K562 (cell line): ENCODE results near the gene TPCN1. TPM values are rescaled to one million over a fixed set of nuclear protein-coding genes. Genes with fewer than 3 reads are reported as not detected.
A peak's percentile ranks its signal among the peaks of the same experiment; 100 is the strongest.

Experiments used
- BHLHE40 ChIP-seq: IDR thresholded peaks from 2 replicates; pipeline ENCODE4 v1.6.1; 2011; ENCODE audit warnings: low read length, improper control_type of control experiment
- FOS ChIP-seq: IDR thresholded peaks from 3 replicates; pipeline ENCODE4 v1.6.1; 2011; ENCODE audit not compliant: insufficient read length; ENCODE audit errors: extremely low read depth
- FUS ChIP-seq: fragments of 200-400 bp; formaldehyde crosslinking; optimal IDR thresholded peaks from 2 replicates; pipeline ENCODE3; 2017; ENCODE audit warnings: low read depth, low read length
- HDAC1 ChIP-seq, 2 experiments: fragments of 450-650 bp; IDR thresholded peaks; 2 replicates each; pipeline ENCODE4 v1.6.1; 2016 to 2017; ENCODE audit warnings: inconsistent platforms in 1 of 2, mild to moderate bottlenecking in 1 of 2, moderate library complexity in 1 of 2
- JUND ChIP-seq, 2 experiments: IDR thresholded peaks; 2 replicates in 1 of 2; 3 replicates in 1 of 2; pipeline ENCODE4 v1.6.1; 2011; ENCODE audit warnings: borderline replicate concordance in 2 of 2, low read depth in 2 of 2, low read length in 2 of 2, improper control_type of control experiment in 1 of 2, missing biosample characterization in 1 of 2, missing genetic modification characterization in 1 of 2, missing genetic modification reagents in 1 of 2
- MTA3 ChIP-seq: fragments of 450-650 bp; formaldehyde crosslinking; IDR thresholded peaks from 2 replicates; pipeline ENCODE4 v1.6.1; 2017; ENCODE audit warnings: mild to moderate bottlenecking, borderline replicate concordance
- RAD21 ChIP-seq, 2 experiments: fragments of 250-450 bp in 1 of 2; fragments of 450-650 bp in 1 of 2; sonication (Bioruptor Pico) in 1 of 2; formaldehyde crosslinking in 1 of 2; IDR thresholded peaks in 1 of 2; conservative IDR thresholded peaks in 1 of 2; 2 replicates each; pipeline versions ENCODE4 v1.4.0 to v1.8.0; 2020 to 2022; ENCODE audit warnings: mild to moderate bottlenecking in 2 of 2, moderate library complexity in 1 of 2
- RB1 ChIP-seq: fragments of 450-650 bp; IDR thresholded peaks from 2 replicates; pipeline ENCODE4 v1.6.1; 2017; ENCODE audit warnings: low read depth, mild to moderate bottlenecking
- RCOR1 ChIP-seq, 2 experiments: IDR thresholded peaks; 2 replicates each; pipeline ENCODE4 v1.6.1; 2012; ENCODE audit warnings: low read depth in 2 of 2, low read length in 2 of 2, borderline replicate concordance in 1 of 2, improper control_type of control experiment in 1 of 2
- RFX7 ChIP-seq: fragments of 250-450 bp; sonication (Bioruptor Pico); IDR thresholded peaks from 2 replicates; pipeline ENCODE4 v1.5.1; 2021; ENCODE audit warnings: mild to moderate bottlenecking
- TAF1 ChIP-seq: IDR thresholded peaks from 2 replicates; pipeline ENCODE4 v1.6.1; 2011; ENCODE audit warnings: mild to moderate bottlenecking, low read length, moderate library complexity; ENCODE audit not compliant: insufficient read depth, control insufficient read depth, severe bottlenecking; ENCODE audit errors: extremely low read depth
- TOE1 ChIP-seq, 2 experiments: fragments of 450-650 bp in 1 of 2; sonication (generic) in 1 of 2; formaldehyde crosslinking in 1 of 2; IDR thresholded peaks; 2 replicates each; pipeline versions ENCODE4 v1.7.1 to v1.8.0; 2016 to 2022; ENCODE audit warnings: borderline replicate concordance in 2 of 2, mild to moderate bottlenecking in 2 of 2, antibody characterized with exemption in 1 of 2, inconsistent platforms in 1 of 2, low read depth in 1 of 2, missing genetic modification reagents in 1 of 2, moderate library complexity in 1 of 2
- ZBTB7A ChIP-seq: IDR thresholded peaks from 2 replicates; pipeline ENCODE4 v1.6.1; 2011; ENCODE audit warnings: low read depth, mild to moderate bottlenecking, low read length, moderate library complexity, borderline replicate concordance; ENCODE audit not compliant: control insufficient read depth
- ZNF263 ChIP-seq: sonication (generic); formaldehyde crosslinking; IDR thresholded peaks from 2 replicates; pipeline ENCODE4 v1.8.0; 2022; ENCODE audit warnings: mild to moderate bottlenecking, missing genetic modification reagents, borderline replicate concordance
- polyA plus RNA-seq, 8 experiments: library from polyadenylated mRNA; depleted of rRNA in 4 of 8; stranded (reverse) in 5 of 8; unstranded in 3 of 8; fragments of >200 nt; fragmentation: Nextera tagmentation in 2 of 8; fragmentation: Illumina TruSeq in 1 of 8; extraction: Ambion mirVana in 2 of 8; extraction: Trizol in 1 of 8; gene quantifications; 2 replicates each; pipeline versions ENCODE4 v1.2.1 to v1.2.3, GENCODE V29; 2011 to 2014; ENCODE audit warnings: inconsistent platforms in 1 of 8, missing spikeins in 1 of 8
- total RNA-seq, 7 experiments: library from RNA; depleted of rRNA in 6 of 7; stranded (reverse); fragments of >200 nt in 6 of 7; fragmentation: Illumina TruSeq in 2 of 7; extraction: Trizol in 2 of 7; gene quantifications; 2 replicates each; pipeline versions ENCODE4 v1.2.1 to v1.2.3, GENCODE V29; 2011 to 2021; ENCODE audit warnings: low replicate concordance in 1 of 7
- TF ChIP-seq, protein P1 (sequence below): sonication (generic); formaldehyde crosslinking; IDR thresholded peaks from 2 replicates; pipeline ENCODE4 v1.8.0; 2022; ENCODE audit warnings: missing genetic modification reagents, mild to moderate bottlenecking, moderate library complexity, borderline replicate concordance
- TF ChIP-seq, protein P2 (sequence below): sonication (generic); formaldehyde crosslinking; IDR thresholded peaks from 2 replicates; pipeline ENCODE4 v1.8.1; 2023; ENCODE audit warnings: mild to moderate bottlenecking, missing genetic modification reagents
- TF ChIP-seq, protein P3 (sequence below): sonication (generic); formaldehyde crosslinking; IDR thresholded peaks from 2 replicates; pipeline ENCODE4 v1.9.0; 2022; ENCODE audit warnings: mild to moderate bottlenecking, missing genetic modification reagents
- TF ChIP-seq, protein P4 (sequence below): sonication (generic); formaldehyde crosslinking; IDR thresholded peaks from 2 replicates; pipeline ENCODE4 v1.4.0; 2020; ENCODE audit warnings: mild to moderate bottlenecking, missing genetic modification reagents

The TPCN1 gene
- total and polyA plus RNA-seq, 9 of the 15 experiments (the other 6 are each of a cell fraction or from before 2014, with no cell fraction given) = 0.80 to 23.8 (median 7.4) TPM

DNA sequence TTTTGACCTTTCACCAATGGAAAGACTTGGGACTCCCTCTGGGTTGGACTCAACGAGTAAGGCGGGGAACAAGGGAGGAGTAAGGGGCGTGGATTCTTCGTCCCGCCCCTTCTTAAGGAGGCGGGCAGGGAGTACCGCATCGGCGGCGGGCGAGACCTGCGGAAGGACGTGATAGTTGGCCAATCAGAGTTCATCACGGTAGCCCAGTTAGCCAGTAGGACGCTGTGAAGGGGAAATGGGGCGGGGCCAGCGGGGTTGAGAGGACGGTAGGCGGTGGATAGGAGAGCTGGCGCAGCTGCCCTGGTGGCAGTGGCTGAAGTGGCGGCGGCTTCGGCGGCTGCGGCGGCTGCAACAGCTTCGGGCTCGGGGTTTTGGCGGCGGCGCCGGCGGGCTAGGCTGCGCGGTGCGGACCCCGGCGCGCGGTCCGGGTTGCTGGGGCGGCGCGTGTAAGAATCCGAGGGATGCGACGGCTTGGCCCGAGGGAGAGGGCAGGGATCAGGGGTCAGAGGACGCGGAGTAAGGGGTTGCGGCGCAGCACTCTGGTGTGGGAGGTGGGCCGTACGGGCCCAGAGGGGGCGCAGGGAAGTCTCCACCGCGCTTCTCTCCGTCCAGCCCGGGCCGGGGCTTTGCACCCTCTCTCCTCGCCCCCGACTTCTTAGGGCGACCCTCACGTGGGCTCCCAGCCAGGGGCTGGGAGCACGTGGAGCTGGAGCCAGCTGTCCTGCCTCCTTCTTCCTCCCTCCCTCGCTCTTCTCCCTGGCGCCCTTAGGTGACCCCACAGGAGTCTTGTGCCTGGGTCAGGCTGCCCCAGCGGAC lies at the start of gene TPCN1 (continued):
- TF ChIP-seq, protein P1, sequence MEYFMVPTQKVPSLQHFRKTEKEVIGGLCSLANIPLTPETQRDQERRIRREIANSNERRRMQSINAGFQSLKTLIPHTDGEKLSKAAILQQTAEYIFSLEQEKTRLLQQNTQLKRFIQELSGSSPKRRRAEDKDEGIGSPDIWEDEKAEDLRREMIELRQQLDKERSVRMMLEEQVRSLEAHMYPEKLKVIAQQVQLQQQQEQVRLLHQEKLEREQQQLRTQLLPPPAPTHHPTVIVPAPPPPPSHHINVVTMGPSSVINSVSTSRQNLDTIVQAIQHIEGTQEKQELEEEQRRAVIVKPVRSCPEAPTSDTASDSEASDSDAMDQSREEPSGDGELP (CRISPR knock-in tag) = peak; percentile 74
- TF ChIP-seq ZNF263 (CRISPR knock-in tag) (peak; percentile 90), RAD21 (CRISPR knock-in tag; conservative IDR thresholded peaks at IDR 0.05 in 1 of 2, IDR thresholded peaks at IDR 0.05 in 1 of 2) (0 out of 4 replicates have a peak, but pooled peaks of 1 of the 2 experiments have one; percentile 9), FOS (peak; percentile 97), TOE1 (IDR thresholded peaks at IDR 0.05; ENCODE audit: borderline replicate concordance) (peak; percentile 43; the same call in 1 of the 2 replicates), TOE1 (CRISPR knock-in tag; IDR thresholded peaks at IDR 0.05; ENCODE audit: borderline replicate concordance, low read depth) (no peak), JUND (IDR thresholded peaks at IDR 0.05; ENCODE audit: borderline replicate concordance, low read depth, low read length) (no peak; the same call in 1 of the 2 replicates), JUND (tag; IDR thresholded peaks at IDR 0.05; ENCODE audit: borderline replicate concordance, low read depth, low read length) (peak; percentile 3; the same call in 1 of the 3 replicates), TAF1 (peak; percentile 58), MTA3 (peak; percentile 34; the same call in 1 of the 2 replicates), FUS (peak; percentile 49), RCOR1 (IDR thresholded peaks at IDR 0.05; ENCODE audit: borderline replicate concordance in 1 of 2, low read depth in 2 of 2, low read length in 2 of 2) (peak in 1 of 2 experiments; percentile 12; a peak in 1 of 4 replicates), HDAC1 (IDR thresholded peaks at IDR 0.05) (peak in 1 of 2 experiments; percentile 95; a peak in 2 of 4 replicates), ZBTB7A (peak; percentile 85), BHLHE40 (0 out of 2 replicates have a peak, but pooled peaks have one; percentile 14), RB1 (peak; percentile 62), RFX7 (0 out of 2 replicates have a peak, but pooled peaks have one; percentile 6)
- TF ChIP-seq, protein P2, sequence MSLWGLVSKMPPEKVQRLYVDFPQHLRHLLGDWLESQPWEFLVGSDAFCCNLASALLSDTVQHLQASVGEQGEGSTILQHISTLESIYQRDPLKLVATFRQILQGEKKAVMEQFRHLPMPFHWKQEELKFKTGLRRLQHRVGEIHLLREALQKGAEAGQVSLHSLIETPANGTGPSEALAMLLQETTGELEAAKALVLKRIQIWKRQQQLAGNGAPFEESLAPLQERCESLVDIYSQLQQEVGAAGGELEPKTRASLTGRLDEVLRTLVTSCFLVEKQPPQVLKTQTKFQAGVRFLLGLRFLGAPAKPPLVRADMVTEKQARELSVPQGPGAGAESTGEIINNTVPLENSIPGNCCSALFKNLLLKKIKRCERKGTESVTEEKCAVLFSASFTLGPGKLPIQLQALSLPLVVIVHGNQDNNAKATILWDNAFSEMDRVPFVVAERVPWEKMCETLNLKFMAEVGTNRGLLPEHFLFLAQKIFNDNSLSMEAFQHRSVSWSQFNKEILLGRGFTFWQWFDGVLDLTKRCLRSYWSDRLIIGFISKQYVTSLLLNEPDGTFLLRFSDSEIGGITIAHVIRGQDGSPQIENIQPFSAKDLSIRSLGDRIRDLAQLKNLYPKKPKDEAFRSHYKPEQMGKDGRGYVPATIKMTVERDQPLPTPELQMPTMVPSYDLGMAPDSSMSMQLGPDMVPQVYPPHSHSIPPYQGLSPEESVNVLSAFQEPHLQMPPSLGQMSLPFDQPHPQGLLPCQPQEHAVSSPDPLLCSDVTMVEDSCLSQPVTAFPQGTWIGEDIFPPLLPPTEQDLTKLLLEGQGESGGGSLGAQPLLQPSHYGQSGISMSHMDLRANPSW (CRISPR knock-in tag) = no peak
- TF ChIP-seq, protein P3, sequence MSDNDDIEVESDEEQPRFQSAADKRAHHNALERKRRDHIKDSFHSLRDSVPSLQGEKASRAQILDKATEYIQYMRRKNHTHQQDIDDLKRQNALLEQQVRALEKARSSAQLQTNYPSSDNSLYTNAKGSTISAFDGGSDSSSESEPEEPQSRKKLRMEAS (CRISPR knock-in tag) = peak; percentile 79
- TF ChIP-seq, protein P4, sequence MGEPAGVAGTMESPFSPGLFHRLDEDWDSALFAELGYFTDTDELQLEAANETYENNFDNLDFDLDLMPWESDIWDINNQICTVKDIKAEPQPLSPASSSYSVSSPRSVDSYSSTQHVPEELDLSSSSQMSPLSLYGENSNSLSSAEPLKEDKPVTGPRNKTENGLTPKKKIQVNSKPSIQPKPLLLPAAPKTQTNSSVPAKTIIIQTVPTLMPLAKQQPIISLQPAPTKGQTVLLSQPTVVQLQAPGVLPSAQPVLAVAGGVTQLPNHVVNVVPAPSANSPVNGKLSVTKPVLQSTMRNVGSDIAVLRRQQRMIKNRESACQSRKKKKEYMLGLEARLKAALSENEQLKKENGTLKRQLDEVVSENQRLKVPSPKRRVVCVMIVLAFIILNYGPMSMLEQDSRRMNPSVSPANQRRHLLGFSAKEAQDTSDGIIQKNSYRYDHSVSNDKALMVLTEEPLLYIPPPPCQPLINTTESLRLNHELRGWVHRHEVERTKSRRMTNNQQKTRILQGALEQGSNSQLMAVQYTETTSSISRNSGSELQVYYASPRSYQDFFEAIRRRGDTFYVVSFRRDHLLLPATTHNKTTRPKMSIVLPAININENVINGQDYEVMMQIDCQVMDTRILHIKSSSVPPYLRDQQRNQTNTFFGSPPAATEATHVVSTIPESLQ (CRISPR knock-in tag) = no peak
